GM12892 (cell line): ENCODE data around the gene SLCO3A1.

Source experiments
- DNase-seq: peaks from one replicate; pipeline ENCODE4 v3.0.0; 2011; ENCODE audit not compliant: insufficient read length
- FAIRE-seq: peaks from 2 replicates; lab custom pipeline; 2011; peaks lifted over from hg19 to GRCh38; lab: Jason Lieb, UNC
- POLR2A ChIP-seq: IDR thresholded peaks from 2 replicates; pipeline ENCODE4 v1.6.1; 2011; ENCODE audit warnings: low read depth, low read length, control low read depth
- POLR2AphosphoS5 ChIP-seq: IDR thresholded peaks from 2 replicates; pipeline ENCODE4 v1.6.1; 2011; ENCODE audit warnings: low read depth, low read length, control low read depth
- TAF1 ChIP-seq: IDR thresholded peaks from 2 replicates; pipeline ENCODE4 v1.6.1; 2011; ENCODE audit warnings: low read depth, mild to moderate bottlenecking, control low read depth, low read length, borderline replicate concordance

Gene SLCO3A1

GRCh38 chr15:91887921-91888373 lies 34.4 kb downstream of the SLCO3A1 start:
- DNase-seq (no peak), FAIRE-seq (no peak)
- TF ChIP-seq POLR2AphosphoS5 (no peak), POLR2A (no peak), TAF1 (no peak)

GRCh38 chr15:91889111-91889815 lies 35.8 kb downstream of the SLCO3A1 start:
- DNase-seq (no peak), FAIRE-seq (no peak)
- TF ChIP-seq POLR2A (no peak), TAF1 (no peak), POLR2AphosphoS5 (no peak)

- FAIRE-seq (no peak), DNase-seq (no peak)
- TF ChIP-seq POLR2AphosphoS5, result no peak
Observed at GRCh38 chr15:91890614-91891013, 37.1 kb downstream of the SLCO3A1 start.

GRCh38 chr15:91891101-91891500 lies 37.6 kb downstream of the SLCO3A1 start:
- no peak for DNase-seq
- TF ChIP-seq TAF1 (no peak), POLR2AphosphoS5 (no peak), POLR2A (no peak)
- FAIRE-seq, result no peak

- TF ChIP-seq POLR2AphosphoS5 (no peak), TAF1 (no peak), POLR2A (no peak)
- FAIRE-seq (no peak), DNase-seq (no peak)
Observed at GRCh38 chr15:91891788-91892345, 38.4 kb downstream of the SLCO3A1 start.

- no peak for DNase-seq
- no peak for FAIRE-seq
- TF ChIP-seq POLR2AphosphoS5 (no peak), POLR2A (no peak), TAF1 (no peak)
Observed at GRCh38 chr15:91892436-91892835, 38.9 kb downstream of the SLCO3A1 start.

- TF ChIP-seq POLR2AphosphoS5 (no peak), POLR2A (no peak), TAF1 (no peak)
- DNase-seq, result no peak
- no peak for FAIRE-seq
Observed at GRCh38 chr15:91894606-91895005, 41.1 kb downstream of the SLCO3A1 start.

GRCh38 chr15:91895051-91895450 lies 41.5 kb downstream of the SLCO3A1 start:
- TF ChIP-seq POLR2A (no peak), TAF1 (no peak), POLR2AphosphoS5 (no peak)
- FAIRE-seq (no peak), DNase-seq (no peak)

GRCh38 chr15:91896341-91897055 lies 43.0 kb downstream of the SLCO3A1 start:
- TF ChIP-seq POLR2AphosphoS5 (no peak), POLR2A (no peak), TAF1 (no peak)
- DNase-seq (no peak), FAIRE-seq (no peak)

- FAIRE-seq, result no peak
Observed at GRCh38 chr15:91897585-91898372, 44.3 kb downstream of the SLCO3A1 start.

GRCh38 chr15:91898843-91899242 lies 45.3 kb downstream of the SLCO3A1 start:
- FAIRE-seq, result no peak
- DNase-seq, result no peak
- no peak for TF ChIP-seq POLR2A
- TF ChIP-seq TAF1, result no peak
- TF ChIP-seq POLR2AphosphoS5, result no peak

More at GRCh38 chr15:91897585-91898372, 44.3 kb downstream of the SLCO3A1 start:
- DNase-seq, result no peak
- TF ChIP-seq POLR2AphosphoS5 (no peak), POLR2A (no peak), TAF1 (no peak)
